K562 (cell line): ENCODE results near the gene PCP4L1. TPM values are rescaled to one million over a fixed set of nuclear protein-coding genes. Genes with fewer than 3 reads are reported as not detected.

Experiments
- CXXC5 ChIP-seq: fragments of 250-450 bp; sonication (Bioruptor Pico); IDR thresholded peaks from 2 replicates; pipeline ENCODE4 v1.8.0; 2022; ENCODE audit warnings: inconsistent platforms, mild to moderate bottlenecking, moderate library complexity
- GATAD2A ChIP-seq: fragments of 450-650 bp; IDR thresholded peaks from 2 replicates; pipeline ENCODE4 v1.6.1; 2017
- HDAC3 ChIP-seq: fragments of 450-650 bp; IDR thresholded peaks from 2 replicates; pipeline ENCODE4 v1.6.1; 2018; ENCODE audit warnings: borderline replicate concordance, mild to moderate bottlenecking, moderate library complexity; ENCODE audit not compliant: partially characterized antibody
- ILK ChIP-seq: fragments of 450-650 bp; IDR thresholded peaks from 2 replicates; pipeline ENCODE4 v1.6.1; 2016; ENCODE audit warnings: missing genetic modification characterization, low read depth, mild to moderate bottlenecking, missing compliant biosample characterization, moderate library complexity, borderline replicate concordance
- MCM5 ChIP-seq: fragments of 450-650 bp; IDR thresholded peaks from 2 replicates; pipeline ENCODE4 v1.6.1; 2016; ENCODE audit warnings: low read depth
- PRPF4 ChIP-seq: fragments of 200-400 bp; formaldehyde crosslinking; IDR thresholded peaks from one replicate; pipeline ENCODE4 v1.6.1; 2017; ENCODE audit warnings: low read length, low read depth, mild to moderate bottlenecking; ENCODE audit not compliant: insufficient read depth, poor library complexity, severe bottlenecking
- RBM17 ChIP-seq: fragments of 200-400 bp; formaldehyde crosslinking; IDR thresholded peaks from 2 replicates; pipeline ENCODE4 v1.6.1; 2017; ENCODE audit warnings: low read depth, mild to moderate bottlenecking, low read length, borderline replicate concordance
- SAFB2 ChIP-seq: fragments of 200-400 bp; formaldehyde crosslinking; IDR thresholded peaks from 2 replicates; pipeline ENCODE4 v1.6.1; 2018; ENCODE audit warnings: borderline replicate concordance, low read length, low read depth, moderate library complexity; ENCODE audit not compliant: severe bottlenecking
- SRSF3 ChIP-seq: fragments of 200-400 bp; formaldehyde crosslinking; IDR thresholded peaks from 2 replicates; pipeline ENCODE4 v1.6.1; 2016; ENCODE audit warnings: mild to moderate bottlenecking, low read length, moderate library complexity; ENCODE audit not compliant: insufficient read depth
- TCF7L2 ChIP-seq: fragments of 150-350 bp; IDR thresholded peaks from 2 replicates; pipeline ENCODE4 v1.6.1; 2016; ENCODE audit warnings: low read depth, mild to moderate bottlenecking, low read length, moderate library complexity
- ZNF239 ChIP-seq: fragments of 250-450 bp; sonication (Bioruptor Pico); IDR thresholded peaks from 2 replicates; pipeline ENCODE4 v1.4.0; 2020; ENCODE audit warnings: mild to moderate bottlenecking
- ZNF3 ChIP-seq: fragments of 250-450 bp; sonication (Bioruptor Pico); IDR thresholded peaks from 2 replicates; pipeline ENCODE4 v1.5.0; 2021; ENCODE audit warnings: mild to moderate bottlenecking, moderate library complexity
- ZNF324 ChIP-seq: fragments of 250-450 bp; sonication (Bioruptor Pico); IDR thresholded peaks from 2 replicates; pipeline ENCODE4 v1.4.0; 2020; ENCODE audit warnings: mild to moderate bottlenecking
- ZNF644 ChIP-seq: fragments of 200-800 bp; sonication (Bioruptor generic); IDR thresholded peaks from 2 replicates; pipeline ENCODE4 v1.6.1; 2016; ENCODE audit warnings: low read depth, missing genetic modification characterization, missing compliant biosample characterization
- ZNF778 ChIP-seq: fragments of 450-650 bp; formaldehyde crosslinking; IDR thresholded peaks from 2 replicates; pipeline ENCODE4 v1.4.0; 2020; ENCODE audit warnings: mild to moderate bottlenecking, moderate library complexity
- polyA plus RNA-seq, 8 experiments: library from polyadenylated mRNA; depleted of rRNA in 4 of 8; stranded (reverse) in 5 of 8; unstranded in 3 of 8; fragments of >200 nt; fragmentation: Nextera tagmentation in 2 of 8; fragmentation: Illumina TruSeq in 1 of 8; extraction: Ambion mirVana in 2 of 8; extraction: Trizol in 1 of 8; gene quantifications; 2 replicates each; pipeline versions ENCODE4 v1.2.1 to v1.2.3, GENCODE V29; 2011 to 2014; ENCODE audit warnings: inconsistent platforms in 1 of 8, missing spikeins in 1 of 8
- total RNA-seq, 7 experiments: library from RNA; depleted of rRNA in 6 of 7; stranded (reverse); fragments of >200 nt in 6 of 7; fragmentation: Illumina TruSeq in 2 of 7; extraction: Trizol in 2 of 7; gene quantifications; 2 replicates each; pipeline versions ENCODE4 v1.2.1 to v1.2.3, GENCODE V29; 2011 to 2021; ENCODE audit warnings: low replicate concordance in 1 of 7
- TF ChIP-seq, protein P1 (sequence below), 2 experiments: fragments of 450-650 bp; IDR thresholded peaks; 2 replicates each; pipeline ENCODE4 v1.6.1; 2018; ENCODE audit warnings: mild to moderate bottlenecking in 2 of 2, low read depth in 1 of 2; ENCODE audit not compliant: partially characterized antibody in 2 of 2
- TF ChIP-seq, protein P2 (sequence below): fragments of 450-650 bp; IDR thresholded peaks from 2 replicates; pipeline ENCODE4 v1.7.0; 2016; ENCODE audit warnings: borderline replicate concordance
- TF ChIP-seq, protein P3 (sequence below), 2 experiments: fragments of 450-650 bp; conservative IDR thresholded peaks; 2 replicates each; pipeline ENCODE4 v1.6.1; 2017; ENCODE audit warnings: mild to moderate bottlenecking in 2 of 2, moderate library complexity in 2 of 2
- TF ChIP-seq, protein P4 (sequence below): IDR thresholded peaks from 2 replicates; pipeline ENCODE4 v1.6.1; 2012; ENCODE audit warnings: low read depth, low read length, improper control_type of control experiment, borderline replicate concordance

The PCP4L1 gene
- total and polyA plus RNA-seq, 9 of the 15 experiments (the other 6 are each of a cell fraction or from before 2014, with no cell fraction given), result not detected

DNA sequence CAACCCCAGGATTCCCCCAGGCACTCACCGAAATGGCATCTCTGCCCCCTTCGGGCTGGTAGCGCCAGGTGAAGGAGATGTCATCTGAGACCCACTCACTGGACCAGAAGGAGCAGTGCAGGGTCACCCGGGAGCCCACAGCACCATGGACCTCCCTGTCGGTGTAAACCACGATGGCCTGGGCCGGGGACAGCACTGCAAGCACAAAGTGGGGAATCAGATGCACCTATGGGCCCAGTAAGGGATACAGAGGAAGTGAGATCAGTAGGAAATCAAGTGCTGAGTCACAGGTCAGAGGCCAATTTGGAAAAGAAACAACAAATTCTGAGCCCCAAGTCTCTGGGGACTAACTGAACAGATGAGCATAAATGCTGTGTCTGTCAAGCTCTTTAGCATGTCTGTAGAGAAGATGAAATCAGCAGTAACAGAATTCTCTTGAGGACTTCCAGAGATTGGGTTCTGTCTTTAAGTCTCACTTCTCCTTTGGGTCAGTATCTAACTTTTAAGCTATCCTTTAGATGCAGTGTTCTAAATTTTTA is 48.8 kb downstream of the PCP4L1 start (continued):
- no peak for TF ChIP-seq ZNF324 (CRISPR knock-in tag)
- TF ChIP-seq TCF7L2, result no peak
- 0 out of 2 replicates have a peak, but pooled peaks have one; percentile 43 for TF ChIP-seq GATAD2A
- TF ChIP-seq ZNF778 (CRISPR knock-in tag), result no peak
- TF ChIP-seq, protein P1, sequence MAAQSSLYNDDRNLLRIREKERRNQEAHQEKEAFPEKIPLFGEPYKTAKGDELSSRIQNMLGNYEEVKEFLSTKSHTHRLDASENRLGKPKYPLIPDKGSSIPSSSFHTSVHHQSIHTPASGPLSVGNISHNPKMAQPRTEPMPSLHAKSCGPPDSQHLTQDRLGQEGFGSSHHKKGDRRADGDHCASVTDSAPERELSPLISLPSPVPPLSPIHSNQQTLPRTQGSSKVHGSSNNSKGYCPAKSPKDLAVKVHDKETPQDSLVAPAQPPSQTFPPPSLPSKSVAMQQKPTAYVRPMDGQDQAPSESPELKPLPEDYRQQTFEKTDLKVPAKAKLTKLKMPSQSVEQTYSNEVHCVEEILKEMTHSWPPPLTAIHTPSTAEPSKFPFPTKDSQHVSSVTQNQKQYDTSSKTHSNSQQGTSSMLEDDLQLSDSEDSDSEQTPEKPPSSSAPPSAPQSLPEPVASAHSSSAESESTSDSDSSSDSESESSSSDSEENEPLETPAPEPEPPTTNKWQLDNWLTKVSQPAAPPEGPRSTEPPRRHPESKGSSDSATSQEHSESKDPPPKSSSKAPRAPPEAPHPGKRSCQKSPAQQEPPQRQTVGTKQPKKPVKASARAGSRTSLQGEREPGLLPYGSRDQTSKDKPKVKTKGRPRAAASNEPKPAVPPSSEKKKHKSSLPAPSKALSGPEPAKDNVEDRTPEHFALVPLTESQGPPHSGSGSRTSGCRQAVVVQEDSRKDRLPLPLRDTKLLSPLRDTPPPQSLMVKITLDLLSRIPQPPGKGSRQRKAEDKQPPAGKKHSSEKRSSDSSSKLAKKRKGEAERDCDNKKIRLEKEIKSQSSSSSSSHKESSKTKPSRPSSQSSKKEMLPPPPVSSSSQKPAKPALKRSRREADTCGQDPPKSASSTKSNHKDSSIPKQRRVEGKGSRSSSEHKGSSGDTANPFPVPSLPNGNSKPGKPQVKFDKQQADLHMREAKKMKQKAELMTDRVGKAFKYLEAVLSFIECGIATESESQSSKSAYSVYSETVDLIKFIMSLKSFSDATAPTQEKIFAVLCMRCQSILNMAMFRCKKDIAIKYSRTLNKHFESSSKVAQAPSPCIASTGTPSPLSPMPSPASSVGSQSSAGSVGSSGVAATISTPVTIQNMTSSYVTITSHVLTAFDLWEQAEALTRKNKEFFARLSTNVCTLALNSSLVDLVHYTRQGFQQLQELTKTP (IDR thresholded peaks at IDR 0.05; ENCODE audit: low read depth in 1 of 2, partially characterized antibody in 2 of 2), result no peak
- no peak for TF ChIP-seq RBM17
- TF ChIP-seq, protein P2, sequence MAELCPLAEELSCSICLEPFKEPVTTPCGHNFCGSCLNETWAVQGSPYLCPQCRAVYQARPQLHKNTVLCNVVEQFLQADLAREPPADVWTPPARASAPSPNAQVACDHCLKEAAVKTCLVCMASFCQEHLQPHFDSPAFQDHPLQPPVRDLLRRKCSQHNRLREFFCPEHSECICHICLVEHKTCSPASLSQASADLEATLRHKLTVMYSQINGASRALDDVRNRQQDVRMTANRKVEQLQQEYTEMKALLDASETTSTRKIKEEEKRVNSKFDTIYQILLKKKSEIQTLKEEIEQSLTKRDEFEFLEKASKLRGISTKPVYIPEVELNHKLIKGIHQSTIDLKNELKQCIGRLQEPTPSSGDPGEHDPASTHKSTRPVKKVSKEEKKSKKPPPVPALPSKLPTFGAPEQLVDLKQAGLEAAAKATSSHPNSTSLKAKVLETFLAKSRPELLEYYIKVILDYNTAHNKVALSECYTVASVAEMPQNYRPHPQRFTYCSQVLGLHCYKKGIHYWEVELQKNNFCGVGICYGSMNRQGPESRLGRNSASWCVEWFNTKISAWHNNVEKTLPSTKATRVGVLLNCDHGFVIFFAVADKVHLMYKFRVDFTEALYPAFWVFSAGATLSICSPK, result no peak
- no peak for TF ChIP-seq PRPF4
- TF ChIP-seq ILK (tag), result no peak
- TF ChIP-seq ZNF644 (tag), result no peak
- no peak for TF ChIP-seq SAFB2
- no peak for TF ChIP-seq ZNF239 (CRISPR knock-in tag)
- TF ChIP-seq, protein P3, sequence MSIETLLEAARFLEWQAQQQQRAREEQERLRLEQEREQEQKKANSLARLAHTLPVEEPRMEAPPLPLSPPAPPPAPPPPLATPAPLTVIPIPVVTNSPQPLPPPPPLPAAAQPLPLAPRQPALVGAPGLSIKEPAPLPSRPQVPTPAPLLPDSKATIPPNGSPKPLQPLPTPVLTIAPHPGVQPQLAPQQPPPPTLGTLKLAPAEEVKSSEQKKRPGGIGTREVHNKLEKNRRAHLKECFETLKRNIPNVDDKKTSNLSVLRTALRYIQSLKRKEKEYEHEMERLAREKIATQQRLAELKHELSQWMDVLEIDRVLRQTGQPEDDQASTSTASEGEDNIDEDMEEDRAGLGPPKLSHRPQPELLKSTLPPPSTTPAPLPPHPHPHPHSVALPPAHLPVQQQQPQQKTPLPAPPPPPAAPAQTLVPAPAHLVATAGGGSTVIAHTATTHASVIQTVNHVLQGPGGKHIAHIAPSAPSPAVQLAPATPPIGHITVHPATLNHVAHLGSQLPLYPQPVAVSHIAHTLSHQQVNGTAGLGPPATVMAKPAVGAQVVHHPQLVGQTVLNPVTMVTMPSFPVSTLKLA (conservative IDR thresholded peaks at IDR 0.05), result peak in 1 of 2 experiments; percentile 43; a peak in 1 of 4 replicates
- no peak for TF ChIP-seq SRSF3
- TF ChIP-seq ZNF3 (CRISPR knock-in tag), result no peak
- TF ChIP-seq CXXC5 (CRISPR knock-in tag), result peak; percentile 37
- no peak for TF ChIP-seq MCM5
- TF ChIP-seq HDAC3, result no peak
- TF ChIP-seq, protein P4, sequence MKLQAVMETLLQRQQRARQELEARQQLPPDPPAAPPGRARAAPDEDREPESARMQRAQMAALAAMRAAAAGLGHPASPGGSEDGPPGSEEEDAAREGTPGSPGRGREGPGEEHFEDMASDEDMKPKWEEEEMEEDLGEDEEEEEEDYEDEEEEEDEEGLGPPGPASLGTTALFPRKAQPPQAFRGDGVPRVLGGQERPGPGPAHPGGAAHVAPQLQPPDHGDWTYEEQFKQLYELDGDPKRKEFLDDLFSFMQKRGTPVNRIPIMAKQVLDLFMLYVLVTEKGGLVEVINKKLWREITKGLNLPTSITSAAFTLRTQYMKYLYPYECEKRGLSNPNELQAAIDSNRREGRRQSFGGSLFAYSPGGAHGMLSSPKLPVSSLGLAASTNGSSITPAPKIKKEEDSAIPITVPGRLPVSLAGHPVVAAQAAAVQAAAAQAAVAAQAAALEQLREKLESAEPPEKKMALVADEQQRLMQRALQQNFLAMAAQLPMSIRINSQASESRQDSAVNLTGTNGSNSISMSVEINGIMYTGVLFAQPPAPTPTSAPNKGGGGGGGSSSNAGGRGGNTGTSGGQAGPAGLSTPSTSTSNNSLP, result 0 out of 2 replicates have a peak, but pooled peaks have one; percentile 25
